K562 treated with DMSO at 1 percent for 12 hours (cell line): ENCODE data around the gene TMEM263. TPM values are rescaled to one million over a fixed set of nuclear protein-coding genes. Genes with fewer than 3 reads are reported as not detected.

Source experiments
- total RNA-seq: library from RNA; unstranded; fragments of 300-600 nt; gene quantifications from 2 replicates; pipeline ENCODE4 v1.2.3, GENCODE V29; 2022; ENCODE audit not compliant: insufficient read depth

TMEM263 gene
- total RNA-seq: 16.2 and 31.6 TPM in 2 replicates

DNA sequence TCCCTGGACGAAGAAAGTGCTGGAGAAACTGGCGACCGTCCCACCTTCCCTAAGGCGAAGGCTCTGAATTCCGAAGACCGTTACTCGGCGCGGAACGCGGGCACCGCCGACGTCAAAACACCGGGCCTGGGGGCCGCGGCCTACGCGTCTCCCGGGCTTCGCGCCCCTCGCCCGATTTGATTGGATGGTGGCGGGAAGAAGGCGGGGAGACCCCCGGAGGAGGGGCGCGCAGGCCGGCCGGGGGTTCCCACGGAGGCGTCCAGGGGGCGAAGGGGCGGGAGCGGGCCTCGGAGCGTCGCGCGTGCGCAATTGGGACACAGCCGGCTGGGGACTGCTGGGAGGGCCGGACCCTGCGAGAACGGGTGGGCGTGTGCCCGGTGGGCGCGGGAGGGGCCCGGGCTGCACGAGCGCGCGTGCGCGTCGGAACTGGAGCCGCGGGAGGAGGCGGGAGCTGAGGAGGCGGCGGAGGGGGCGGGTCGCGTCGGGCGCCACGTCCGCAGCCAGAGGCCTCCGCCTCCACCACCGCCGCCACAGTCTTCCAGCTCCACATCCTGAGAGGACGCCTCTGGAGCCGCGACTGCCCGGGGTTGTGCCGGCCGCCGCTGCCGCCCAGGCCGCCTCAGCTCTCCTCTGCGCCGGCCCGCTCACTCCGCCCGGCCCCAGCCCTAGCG, at the start of gene TMEM263:
TMEM263 (plus strand) TSS at position 531 of the 671 bp plus-strand sequence. CDS start 11,210 bp downstream, outside the sequence.

DNA sequence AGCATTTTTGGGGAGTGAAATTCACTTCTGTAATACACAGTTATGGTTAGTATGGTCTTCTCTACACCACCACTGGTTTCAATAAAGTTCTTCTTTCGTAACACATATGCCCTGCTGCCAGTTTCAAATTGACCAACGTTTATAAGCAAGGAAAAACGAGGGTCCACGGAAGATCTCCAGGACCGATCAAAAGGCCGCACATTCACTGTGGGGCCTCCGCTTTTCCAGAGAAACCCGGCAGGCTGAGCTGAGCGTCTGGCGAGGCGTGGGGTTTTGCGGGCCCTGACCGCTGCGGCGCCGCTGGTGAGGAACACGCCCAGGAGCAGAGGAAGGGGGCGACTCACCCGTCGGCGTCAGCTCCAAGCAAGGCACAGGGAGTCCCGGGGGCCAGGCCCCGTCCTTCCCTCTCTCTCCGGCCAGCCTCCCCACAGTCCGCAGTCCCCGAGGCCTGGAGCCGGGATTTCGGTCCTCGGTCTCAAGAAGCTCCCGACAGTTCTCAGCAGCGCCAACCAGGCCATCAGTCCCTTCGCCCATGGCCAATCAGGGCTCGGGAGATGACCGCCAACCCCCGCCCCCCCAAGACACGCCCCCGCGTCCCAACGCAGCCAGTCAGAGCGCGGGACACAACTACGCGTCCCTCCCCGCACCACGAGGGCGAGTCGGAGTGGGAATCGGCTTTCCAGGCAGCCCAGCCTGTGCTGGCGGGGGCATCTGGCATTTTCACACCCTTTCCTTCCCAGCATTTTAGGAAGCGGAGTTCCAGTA, 31.1 kb downstream of the TMEM263 start, which contains the start of gene MTERF2:
MTERF2 (minus strand) TSS at position 522 of the 765 bp plus-strand sequence. CDS start 8,432 bp downstream, outside the sequence.

Other genes starting within 250 kb of the TMEM263 start
- 2.6 and 14.3 TPM in 2 replicates for gene RIC8B, start 181.2 kb upstream of the TMEM263 start, total RNA-seq
- 10.7 and 20.9 TPM in 2 replicates for gene MTERF2, start 31.2 kb downstream of the TMEM263 start, total RNA-seq
- gene CRY1, start 137.6 kb downstream of the TMEM263 start, total RNA-seq: 21.9 and 43.7 TPM in 2 replicates